ENCODE measurements around the gene PSORS1C1. TPM values are rescaled to one million over a fixed set of nuclear protein-coding genes. Genes with fewer than 3 reads are reported as not detected.

The PSORS1C1 gene
- polyA plus RNA-seq, 1 donor from 2014 or later = not detected

GRCh38 chr6:31171931-31172905 lies 57.6 kb downstream of the PSORS1C1 start:
- Histone ChIP-seq H3K36me3 (ENCODE audit: insufficient read depth, low read length) (no peaks in the 10 kb centered on the region), H3K9me3 (ENCODE audit: low read length) (no peaks in the 10 kb centered on the region), H3K27me3 (ENCODE audit: insufficient read depth, low read depth, low read length) (no peaks in the 10 kb centered on the region), H3F3A (ENCODE audit: insufficient read depth, low read length, poor library complexity, severe bottlenecking) (no peaks in the 10 kb centered on the region), H3K79me2 (replicated peaks; ENCODE audit: insufficient read depth, low read length) (no peaks in the 10 kb centered on the region), H3K4me3 (ENCODE audit: low read length) (no peak overlapping the region), H3K27ac (ENCODE audit: low read length) (no peak overlapping the region), H3K4me2 (ENCODE audit: low read length) (no peak overlapping the region), H2AFZ (ENCODE audit: low read depth, low read length) (no peak overlapping the region), H3K9ac (ENCODE audit: low read length) (no peak overlapping the region), H4K20me1 (ENCODE audit: insufficient read depth) (no peaks in the 10 kb centered on the region), H3K9me2 (ENCODE audit: insufficient read depth, low read length) (no peaks in the 10 kb centered on the region)
- TF ChIP-seq TAF1 (IDR thresholded peaks at IDR 0.05; ENCODE audit: low read depth) (no peak), EZH2 (IDR thresholded peaks at IDR 0.05; ENCODE audit: borderline replicate concordance, insufficient read depth, low read length, poor library complexity, severe bottlenecking) (no peak), MXI1 (conservative IDR thresholded peaks at IDR 0.05; ENCODE audit: poor library complexity, severe bottlenecking) (no peak), POLR2AphosphoS5 (IDR thresholded peaks at IDR 0.05) (no peak), RAD21 (conservative IDR thresholded peaks at IDR 0.05) (no peak), EP300 (conservative IDR thresholded peaks at IDR 0.05; ENCODE audit: poor library complexity, severe bottlenecking) (no peak), SMC3 (conservative IDR thresholded peaks at IDR 0.05; ENCODE audit: poor library complexity) (no peak), CTCF (IDR thresholded peaks at IDR 0.05; ENCODE audit: poor library complexity, severe bottlenecking) (no peak)
- TF ChIP-seq, protein P1, sequence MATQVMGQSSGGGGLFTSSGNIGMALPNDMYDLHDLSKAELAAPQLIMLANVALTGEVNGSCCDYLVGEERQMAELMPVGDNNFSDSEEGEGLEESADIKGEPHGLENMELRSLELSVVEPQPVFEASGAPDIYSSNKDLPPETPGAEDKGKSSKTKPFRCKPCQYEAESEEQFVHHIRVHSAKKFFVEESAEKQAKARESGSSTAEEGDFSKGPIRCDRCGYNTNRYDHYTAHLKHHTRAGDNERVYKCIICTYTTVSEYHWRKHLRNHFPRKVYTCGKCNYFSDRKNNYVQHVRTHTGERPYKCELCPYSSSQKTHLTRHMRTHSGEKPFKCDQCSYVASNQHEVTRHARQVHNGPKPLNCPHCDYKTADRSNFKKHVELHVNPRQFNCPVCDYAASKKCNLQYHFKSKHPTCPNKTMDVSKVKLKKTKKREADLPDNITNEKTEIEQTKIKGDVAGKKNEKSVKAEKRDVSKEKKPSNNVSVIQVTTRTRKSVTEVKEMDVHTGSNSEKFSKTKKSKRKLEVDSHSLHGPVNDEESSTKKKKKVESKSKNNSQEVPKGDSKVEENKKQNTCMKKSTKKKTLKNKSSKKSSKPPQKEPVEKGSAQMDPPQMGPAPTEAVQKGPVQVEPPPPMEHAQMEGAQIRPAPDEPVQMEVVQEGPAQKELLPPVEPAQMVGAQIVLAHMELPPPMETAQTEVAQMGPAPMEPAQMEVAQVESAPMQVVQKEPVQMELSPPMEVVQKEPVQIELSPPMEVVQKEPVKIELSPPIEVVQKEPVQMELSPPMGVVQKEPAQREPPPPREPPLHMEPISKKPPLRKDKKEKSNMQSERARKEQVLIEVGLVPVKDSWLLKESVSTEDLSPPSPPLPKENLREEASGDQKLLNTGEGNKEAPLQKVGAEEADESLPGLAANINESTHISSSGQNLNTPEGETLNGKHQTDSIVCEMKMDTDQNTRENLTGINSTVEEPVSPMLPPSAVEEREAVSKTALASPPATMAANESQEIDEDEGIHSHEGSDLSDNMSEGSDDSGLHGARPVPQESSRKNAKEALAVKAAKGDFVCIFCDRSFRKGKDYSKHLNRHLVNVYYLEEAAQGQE (IDR thresholded peaks at IDR 0.05; ENCODE audit: borderline replicate concordance) = no peak

- Histone ChIP-seq H3K27me3 (ENCODE audit: insufficient read depth, low read depth, low read length) (no peaks in the 10 kb centered on the region), H3K27ac (ENCODE audit: low read length) (no peak overlapping the region), H3K9ac (ENCODE audit: low read length) (no peak overlapping the region), H3F3A (ENCODE audit: insufficient read depth, low read length, poor library complexity, severe bottlenecking) (no peaks in the 10 kb centered on the region), H3K9me2 (ENCODE audit: insufficient read depth, low read length) (no peaks in the 10 kb centered on the region), H2AFZ (ENCODE audit: low read depth, low read length) (no peak overlapping the region), H3K79me2 (replicated peaks; ENCODE audit: insufficient read depth, low read length) (no peaks in the 10 kb centered on the region), H3K4me2 (ENCODE audit: low read length) (no peak overlapping the region), H3K36me3 (ENCODE audit: insufficient read depth, low read length) (no peaks in the 10 kb centered on the region), H3K4me3 (ENCODE audit: low read length) (no peak overlapping the region), H4K20me1 (ENCODE audit: insufficient read depth) (no peaks in the 10 kb centered on the region), H3K9me3 (ENCODE audit: low read length) (no peaks in the 10 kb centered on the region)
- no peak for TF ChIP-seq SMC3 (conservative IDR thresholded peaks at IDR 0.05; ENCODE audit: poor library complexity)
- TF ChIP-seq EP300 (conservative IDR thresholded peaks at IDR 0.05; ENCODE audit: poor library complexity, severe bottlenecking) = no peak
- TF ChIP-seq POLR2AphosphoS5 (IDR thresholded peaks at IDR 0.05) = no peak
- TF ChIP-seq EZH2 (IDR thresholded peaks at IDR 0.05; ENCODE audit: borderline replicate concordance, insufficient read depth, low read length, poor library complexity, severe bottlenecking) = no peak
- no peak for TF ChIP-seq TAF1 (IDR thresholded peaks at IDR 0.05; ENCODE audit: low read depth)
- no peak for TF ChIP-seq RAD21 (conservative IDR thresholded peaks at IDR 0.05)
- TF ChIP-seq, protein P1 (IDR thresholded peaks at IDR 0.05; ENCODE audit: borderline replicate concordance) = no peak
- TF ChIP-seq MXI1 (conservative IDR thresholded peaks at IDR 0.05; ENCODE audit: poor library complexity, severe bottlenecking) = no peak
- no peak for TF ChIP-seq CTCF (IDR thresholded peaks at IDR 0.05; ENCODE audit: poor library complexity, severe bottlenecking)
These were observed 58.4 kb downstream of the PSORS1C1 start for GRCh38 chr6:31172973-31173384.
